ENCODE measurements around the gene CASS4.

The CASS4 gene

GRCh38 chr20:56463428-56463827, 51.4 kb downstream of the CASS4 start:
- TF ChIP-seq GATA3 (IDR thresholded peaks at IDR 0.05; ENCODE audit: low read depth, low read length) = no peak
- no peak for TF ChIP-seq GATA2 (IDR thresholded peaks at IDR 0.05; ENCODE audit: low read depth, low read length)

DNA sequence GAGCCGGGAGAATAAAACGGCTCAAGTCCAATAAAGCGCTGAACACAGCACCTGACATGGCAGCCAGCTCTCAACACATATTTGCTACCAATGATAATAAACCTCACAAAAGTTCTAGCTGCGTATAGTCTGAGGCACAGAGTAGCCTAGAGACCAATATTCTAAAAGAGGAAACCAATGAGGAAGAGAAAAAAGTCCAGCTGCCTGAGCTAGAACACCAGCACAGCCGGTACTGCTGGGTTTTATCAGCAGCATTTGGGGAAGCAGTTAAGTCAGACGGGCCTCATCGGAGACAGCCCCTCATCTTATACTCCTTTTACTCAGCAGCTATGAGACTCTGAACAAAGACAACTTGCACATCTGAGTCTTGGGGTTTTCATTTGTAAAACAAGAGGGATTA, 53.9 kb downstream of the CASS4 start:
- TF ChIP-seq GATA3 (IDR thresholded peaks at IDR 0.05; ENCODE audit: low read depth, low read length) (no peak), GATA2 (IDR thresholded peaks at IDR 0.05; ENCODE audit: low read depth, low read length) (no peak)

- TF ChIP-seq GATA3 (IDR thresholded peaks at IDR 0.05; ENCODE audit: low read depth, low read length) (no peak), GATA2 (IDR thresholded peaks at IDR 0.05; ENCODE audit: low read depth, low read length) (no peak)
Measured at GRCh38 chr20:56467968-56468315, 55.9 kb downstream of the CASS4 start.

GRCh38 chr20:56468316-56469076, 56.4 kb downstream of the CASS4 start, which contains the start of gene RTF2:
Gene RTF2 (plus strand): TSS chr20:56468627. CDS start chr20:56468698, 71 bp downstream.
- TF ChIP-seq GATA3 (IDR thresholded peaks at IDR 0.05; ENCODE audit: low read depth, low read length) (no peak), GATA2 (IDR thresholded peaks at IDR 0.05; ENCODE audit: low read depth, low read length) (no peak)

DNA sequence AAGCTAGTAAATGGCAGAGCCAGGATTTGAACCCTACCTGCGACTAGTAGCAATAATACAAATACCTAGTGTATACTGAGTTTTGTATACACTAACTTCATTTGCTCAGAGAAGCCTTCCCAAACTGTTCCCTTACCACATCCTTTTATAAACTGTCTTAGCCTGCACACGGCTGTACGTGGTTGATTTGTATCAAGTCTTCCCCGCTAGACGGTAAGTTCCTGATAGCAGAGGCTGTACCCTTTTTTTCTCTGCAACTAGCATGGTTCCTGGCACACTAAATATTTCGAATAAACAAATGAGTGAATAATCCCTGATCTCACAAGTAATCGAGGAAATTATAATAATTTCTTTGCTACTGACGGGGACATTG, 57.0 kb downstream of the CASS4 start:
- TF ChIP-seq GATA3 (IDR thresholded peaks at IDR 0.05; ENCODE audit: low read depth, low read length) (no peak), GATA2 (IDR thresholded peaks at IDR 0.05; ENCODE audit: low read depth, low read length) (no peak)

- no peak for TF ChIP-seq GATA3 (IDR thresholded peaks at IDR 0.05; ENCODE audit: low read depth, low read length)
- no peak for TF ChIP-seq GATA2 (IDR thresholded peaks at IDR 0.05; ENCODE audit: low read depth, low read length)
Measured at GRCh38 chr20:56483970-56484369, 71.9 kb downstream of the CASS4 start.

GRCh38 chr20:56487216-56487615, 75.2 kb downstream of the CASS4 start:
- TF ChIP-seq GATA2 (IDR thresholded peaks at IDR 0.05; ENCODE audit: low read depth, low read length) = no peak
- no peak for TF ChIP-seq GATA3 (IDR thresholded peaks at IDR 0.05; ENCODE audit: low read depth, low read length)

DNA sequence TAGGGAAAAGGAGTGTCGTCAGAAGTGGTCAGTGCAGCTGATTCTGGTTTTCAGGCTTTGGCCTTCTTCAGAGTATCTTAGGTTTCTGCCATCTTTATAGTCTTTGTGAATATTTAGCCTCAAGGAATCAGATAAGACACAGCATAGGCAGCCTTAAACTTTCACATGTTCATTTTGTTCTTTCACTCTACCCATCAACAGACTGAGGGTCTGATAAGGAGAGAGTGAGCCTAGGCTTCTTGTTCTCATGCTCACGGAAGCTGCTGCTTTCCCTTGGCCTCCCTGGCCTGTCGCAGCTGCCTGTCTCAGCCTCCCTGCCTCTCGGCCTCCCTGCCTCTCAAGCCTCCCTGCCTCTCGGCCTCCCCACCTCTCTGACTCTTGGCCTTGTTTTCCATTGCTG, 76.5 kb downstream of the CASS4 start:
- TF ChIP-seq GATA2 (IDR thresholded peaks at IDR 0.05; ENCODE audit: low read depth, low read length) = no peak

DNA sequence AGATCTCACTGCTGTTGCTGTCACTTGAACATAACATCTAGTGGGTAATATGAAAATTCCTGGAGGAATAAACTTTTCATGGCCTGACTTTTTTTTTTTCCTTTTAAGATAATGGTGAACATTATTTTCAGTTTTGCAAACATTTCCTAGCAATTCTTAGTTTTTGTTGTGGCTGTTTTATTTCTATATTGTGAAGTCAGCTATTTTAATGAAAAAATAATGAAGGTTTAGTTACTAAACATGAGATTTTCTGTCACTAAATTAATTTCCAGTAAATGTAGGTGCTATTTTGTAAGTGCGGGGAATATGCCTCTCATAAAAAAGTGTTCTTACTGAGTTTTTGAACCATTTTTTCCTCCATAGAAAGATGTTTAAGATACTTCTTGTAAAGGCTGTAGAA, 89.1 kb downstream of the CASS4 start:
- no peak for TF ChIP-seq GATA3 (IDR thresholded peaks at IDR 0.05; ENCODE audit: low read depth, low read length)
- no peak for TF ChIP-seq GATA2 (IDR thresholded peaks at IDR 0.05; ENCODE audit: low read depth, low read length)

- TF ChIP-seq GATA2 (IDR thresholded peaks at IDR 0.05; ENCODE audit: low read depth, low read length) (no peak), GATA3 (IDR thresholded peaks at IDR 0.05; ENCODE audit: low read depth, low read length) (no peak)
Measured at GRCh38 chr20:56503916-56504315, 91.9 kb downstream of the CASS4 start.

DNA sequence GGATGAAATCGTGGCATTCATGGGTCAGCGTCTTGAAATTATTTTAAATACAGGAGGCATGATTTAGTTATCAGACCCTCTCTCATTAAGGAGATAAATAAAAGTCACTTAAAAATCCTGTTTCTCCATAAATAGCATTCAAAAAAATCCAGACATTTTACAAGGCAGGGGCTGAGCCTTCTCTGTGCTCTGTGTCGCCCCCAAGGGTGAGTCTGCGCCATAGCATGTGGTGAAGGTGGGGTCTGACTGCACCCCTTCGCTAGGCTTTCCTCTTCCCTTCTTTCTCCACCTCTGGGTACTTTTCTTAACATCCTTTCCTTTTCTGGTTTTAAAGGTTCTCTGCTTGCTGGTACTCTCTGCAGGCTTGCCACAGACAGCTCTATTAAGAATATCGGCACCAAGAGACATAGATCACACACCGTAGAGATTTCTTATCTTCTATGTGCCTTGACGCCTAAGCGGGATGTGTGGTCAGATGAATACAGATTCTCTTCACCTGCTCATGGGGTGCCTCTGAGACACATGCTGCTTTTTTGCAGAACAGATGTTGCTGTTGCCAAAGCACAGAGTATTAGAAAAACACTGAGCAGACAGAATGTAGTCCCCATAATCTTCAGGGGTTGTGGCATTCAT, 92.4 kb downstream of the CASS4 start:
- TF ChIP-seq GATA3 (IDR thresholded peaks at IDR 0.05; ENCODE audit: low read depth, low read length) = no peak
- no peak for TF ChIP-seq GATA2 (IDR thresholded peaks at IDR 0.05; ENCODE audit: low read depth, low read length)

DNA sequence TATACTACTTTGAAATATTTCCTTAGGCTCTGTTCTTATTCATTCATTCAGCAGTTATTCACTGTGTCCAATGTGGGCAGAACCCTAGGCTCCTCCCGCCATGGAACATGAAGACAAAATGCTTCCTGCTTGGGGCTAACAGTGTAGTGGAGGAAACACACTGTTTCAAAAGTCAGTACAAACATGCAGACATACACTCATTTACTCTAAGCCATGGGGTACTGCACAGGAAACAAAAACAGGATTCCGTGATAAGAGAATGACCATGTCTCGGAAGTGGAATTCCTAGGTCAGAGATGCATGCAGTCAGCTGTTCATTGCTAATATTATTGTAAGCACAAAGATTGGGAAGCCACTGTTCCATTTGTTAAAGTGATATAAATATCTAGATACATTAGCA, 94.0 kb downstream of the CASS4 start:
- no peak for TF ChIP-seq GATA3 (IDR thresholded peaks at IDR 0.05; ENCODE audit: low read depth, low read length)

All from SH-SY5Y (cell line).